ENCODE data around the gene RAI14.

GRCh38 chr5:34774139-34774538 lies 118.0 kb downstream of the RAI14 start:
- TF ChIP-seq CTCF (conservative IDR thresholded peaks at IDR 0.05; ENCODE audit: low read length) (no peak), EZH2phosphoT487 (IDR thresholded peaks at IDR 0.05; ENCODE audit: borderline replicate concordance, low read depth, low read length) (no peak)
